ENCODE results near the gene ARHGAP35. TPM values are rescaled to one million over a fixed set of nuclear protein-coding genes. Genes with fewer than 3 reads are reported as not detected.
"Not testable (repeated sequence)": the region's sequence is repeated elsewhere in the genome, so short reads cannot be mapped to it uniquely, and the experiment has no call there.

Gene ARHGAP35
- total and polyA plus RNA-seq, 2 donors = 8.8 to 9.0 TPM

DNA sequence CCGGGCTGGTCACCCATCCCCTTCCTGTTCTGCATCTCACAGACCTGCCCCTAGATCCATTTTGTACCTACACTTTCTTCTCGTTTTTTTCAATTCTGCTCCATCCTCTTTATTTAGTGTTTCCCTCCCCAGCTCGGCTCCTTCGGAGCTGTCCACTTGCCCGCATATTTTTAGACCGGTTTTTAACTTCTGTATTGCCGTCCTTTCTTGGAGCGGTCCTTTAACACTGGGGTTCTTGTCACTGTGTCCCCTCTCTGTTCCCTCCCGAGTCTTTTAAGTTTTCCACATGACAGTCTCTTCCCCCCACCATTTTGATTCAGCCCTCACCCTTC, 1.7 kb downstream of the ARHGAP35 start:
- H3K4me3 ChIP-seq (ENCODE audit: low read length in 2 of 2) = peak overlapping the region; percentile 76
- 53% methylated on average over 9 of the region's 9 CpGs for WGBS
- H3K36me3 ChIP-seq (ENCODE audit: control insufficient read depth in 2 of 2, insufficient read depth in 2 of 2, low read length in 1 of 2) = no peaks in the 10 kb centered on the region
- peaks cover 0 to 3% of the 10 kb centered on the region in 2 donors for H3K9me3 ChIP-seq (ENCODE audit: control insufficient read depth in 2 of 2, insufficient read depth in 1 of 2, low read length in 1 of 2)
- no peak overlapping the region for H3K27ac ChIP-seq (ENCODE audit: low read depth in 1 of 2, low read length in 1 of 2)
- H3K27me3 ChIP-seq (ENCODE audit: control insufficient read depth in 2 of 2, insufficient read depth in 1 of 2, low read length in 1 of 2) = no peaks in the 10 kb centered on the region
- no peak for DNase-seq (ENCODE audit: low read depth in 6 of 9, low spot score in 9 of 9)
- peaks cover 15 to 45% of the 10 kb centered on the region in 2 donors for H3K4me1 ChIP-seq (ENCODE audit: control insufficient read depth in 2 of 2, insufficient read depth in 2 of 2, low read length in 2 of 2)

DNA sequence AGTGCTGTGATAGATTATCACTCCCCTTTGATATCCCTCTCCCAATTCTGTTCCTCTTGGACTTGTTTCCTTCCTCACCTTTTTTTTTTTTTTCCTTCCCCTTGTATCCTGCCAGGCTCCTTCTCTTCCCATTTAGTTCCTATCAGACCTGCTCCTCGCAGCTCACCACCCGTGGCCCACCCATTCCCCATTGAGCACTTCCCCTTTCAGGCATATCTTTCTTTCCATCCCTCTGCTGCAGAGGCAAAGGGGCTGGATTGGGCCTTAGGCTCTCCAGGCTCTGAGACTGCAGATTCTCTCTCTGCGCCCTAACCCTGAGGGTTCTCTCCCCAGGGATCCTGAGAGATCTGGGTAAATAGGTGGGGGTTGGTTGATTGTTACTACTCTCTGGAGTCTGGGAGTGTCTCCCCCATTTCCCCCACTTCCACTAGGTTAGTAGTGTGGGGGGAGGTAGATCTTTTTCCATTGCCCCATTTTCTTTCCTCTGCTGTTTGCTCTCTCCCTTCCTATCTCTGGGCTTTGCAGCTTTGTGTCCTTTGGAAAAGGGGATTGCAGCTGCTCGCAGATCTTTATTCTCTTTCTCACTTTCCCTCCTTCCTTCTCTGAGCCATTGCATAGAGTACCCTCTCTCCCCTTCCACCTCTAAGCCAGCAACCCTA, 2.3 kb downstream of the ARHGAP35 start:
- peaks cover 0 to 3% of the 10 kb centered on the region in 2 donors for H3K9me3 ChIP-seq (ENCODE audit: control insufficient read depth in 2 of 2, insufficient read depth in 1 of 2, low read length in 1 of 2)
- H3K27me3 ChIP-seq (ENCODE audit: control insufficient read depth in 2 of 2, insufficient read depth in 1 of 2, low read length in 1 of 2) = no peaks in the 10 kb centered on the region
- H3K27ac ChIP-seq (ENCODE audit: low read depth in 1 of 2, low read length in 1 of 2) = no peak overlapping the region
- no peaks in the 10 kb centered on the region for H3K36me3 ChIP-seq (ENCODE audit: control insufficient read depth in 2 of 2, insufficient read depth in 2 of 2, low read length in 1 of 2)
- DNase-seq (ENCODE audit: low read depth in 6 of 9, low spot score in 9 of 9) = no peak
- WGBS = 56% methylated on average over 4 of the region's 4 CpGs
- peak overlapping the region; percentile 12 to 76 for H3K4me3 ChIP-seq (ENCODE audit: low read length in 2 of 2)
- H3K4me1 ChIP-seq (ENCODE audit: control insufficient read depth in 2 of 2, insufficient read depth in 2 of 2, low read length in 2 of 2) = peaks cover 15 to 50% of the 10 kb centered on the region in 2 donors

DNA sequence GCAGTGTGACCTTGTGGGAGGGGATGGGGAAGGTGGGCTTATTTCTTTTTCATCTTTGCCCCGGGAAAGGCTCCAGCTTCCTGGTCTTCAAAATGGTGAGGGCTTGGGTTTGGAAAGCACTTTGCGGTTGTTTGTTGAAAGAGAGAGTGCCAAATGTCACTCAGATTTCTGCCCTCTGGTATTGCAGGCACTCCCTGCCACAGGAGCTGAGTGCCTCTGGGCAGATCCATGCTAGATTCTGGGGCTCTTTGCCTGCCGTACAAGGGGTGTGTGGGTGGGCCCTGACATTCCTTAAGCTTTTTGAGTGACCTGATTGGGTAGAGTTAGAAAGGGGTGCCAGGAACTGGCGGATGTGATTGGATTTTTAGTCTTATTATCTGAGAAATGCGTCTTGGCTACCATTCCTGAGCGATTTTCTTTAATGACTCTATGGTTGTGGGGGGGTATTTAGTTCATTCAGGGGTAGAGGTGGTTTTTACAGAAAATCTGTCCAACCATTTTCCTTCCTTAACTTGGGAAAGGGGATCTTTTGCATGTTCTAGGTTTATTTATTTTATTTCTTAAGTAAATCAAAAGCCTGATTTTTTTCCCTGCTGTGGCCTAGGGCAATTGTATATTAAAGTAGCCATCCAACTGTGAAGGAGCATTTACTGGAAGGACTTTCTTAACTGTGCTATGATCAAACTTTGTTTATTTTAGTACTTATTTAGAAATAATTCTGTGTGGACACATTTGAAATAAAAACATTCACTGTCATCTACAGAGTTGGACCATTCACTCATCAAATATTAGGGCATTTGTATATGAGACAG, 3.2 kb downstream of the ARHGAP35 start:
- Histone ChIP-seq H3K4me3 (ENCODE audit: low read length in 2 of 2) (no peak overlapping the region), H3K27me3 (ENCODE audit: control insufficient read depth in 2 of 2, insufficient read depth in 1 of 2, low read length in 1 of 2) (no peaks in the 10 kb centered on the region), H3K4me1 (ENCODE audit: control insufficient read depth in 2 of 2, insufficient read depth in 2 of 2, low read length in 2 of 2) (peaks cover 15 to 53% of the 10 kb centered on the region in 2 donors), H3K36me3 (ENCODE audit: control insufficient read depth in 2 of 2, insufficient read depth in 2 of 2, low read length in 1 of 2) (no peaks in the 10 kb centered on the region), H3K9me3 (ENCODE audit: control insufficient read depth in 2 of 2, insufficient read depth in 1 of 2, low read length in 1 of 2) (peaks cover 0 to 3% of the 10 kb centered on the region in 2 donors), H3K27ac (ENCODE audit: low read depth in 1 of 2, low read length in 1 of 2) (no peak overlapping the region)
- WGBS = 90% methylated on average over 6 of the region's 6 CpGs
- DNase-seq (ENCODE audit: low read depth in 6 of 9, low spot score in 9 of 9) = no peak

DNA sequence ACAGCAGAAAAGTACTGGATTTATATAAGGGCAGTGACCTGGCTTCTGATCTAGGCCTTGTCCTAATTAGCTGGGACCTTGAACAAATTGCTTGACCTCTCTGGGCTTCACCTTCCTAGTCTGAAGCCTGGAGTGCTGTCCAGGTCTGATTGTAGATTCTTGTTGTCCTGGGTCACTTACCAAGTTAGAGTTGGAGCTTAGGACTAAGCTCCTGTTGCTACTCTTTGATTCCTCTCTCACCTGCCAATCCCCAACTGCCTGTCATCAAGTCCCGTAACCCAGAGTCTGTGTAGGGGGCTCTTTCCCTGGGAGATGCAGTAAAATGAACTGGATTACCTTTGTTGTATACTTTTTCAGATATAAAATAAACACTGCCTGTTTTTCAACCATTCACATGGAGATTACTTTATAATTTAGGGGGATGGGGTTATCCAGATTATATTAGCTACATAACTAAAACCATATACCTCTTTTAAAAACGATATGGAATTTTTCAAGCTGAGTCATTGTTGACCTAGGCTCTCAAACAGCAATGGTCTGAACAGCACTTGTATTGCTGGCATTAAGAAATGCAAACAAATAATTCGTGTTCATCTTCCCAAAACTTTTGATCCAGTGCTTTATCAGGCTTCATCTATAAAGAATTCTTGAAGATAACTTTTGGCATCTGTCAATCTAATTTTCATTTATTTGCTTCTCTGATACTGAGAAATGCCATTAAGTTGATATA, 5.8 kb downstream of the ARHGAP35 start:
- H3K27me3 ChIP-seq (ENCODE audit: control insufficient read depth in 2 of 2, insufficient read depth in 1 of 2, low read length in 1 of 2) = no peaks in the 10 kb centered on the region
- H3K4me1 ChIP-seq (ENCODE audit: control insufficient read depth in 2 of 2, insufficient read depth in 2 of 2, low read length in 2 of 2) = peaks cover 15 to 46% of the 10 kb centered on the region in 2 donors
- 56% methylated on average over 3 of the region's 3 CpGs for WGBS
- H3K27ac ChIP-seq (ENCODE audit: low read depth in 1 of 2, low read length in 1 of 2) = no peak overlapping the region
- no peaks in the 10 kb centered on the region for H3K36me3 ChIP-seq (ENCODE audit: control insufficient read depth in 2 of 2, insufficient read depth in 2 of 2, low read length in 1 of 2)
- H3K9me3 ChIP-seq (ENCODE audit: control insufficient read depth in 2 of 2, insufficient read depth in 1 of 2, low read length in 1 of 2) = no peaks in the 10 kb centered on the region
- no peak overlapping the region for H3K4me3 ChIP-seq (ENCODE audit: low read length in 2 of 2)
- DNase-seq (ENCODE audit: low read depth in 6 of 9, low spot score in 9 of 9) = no peak

DNA sequence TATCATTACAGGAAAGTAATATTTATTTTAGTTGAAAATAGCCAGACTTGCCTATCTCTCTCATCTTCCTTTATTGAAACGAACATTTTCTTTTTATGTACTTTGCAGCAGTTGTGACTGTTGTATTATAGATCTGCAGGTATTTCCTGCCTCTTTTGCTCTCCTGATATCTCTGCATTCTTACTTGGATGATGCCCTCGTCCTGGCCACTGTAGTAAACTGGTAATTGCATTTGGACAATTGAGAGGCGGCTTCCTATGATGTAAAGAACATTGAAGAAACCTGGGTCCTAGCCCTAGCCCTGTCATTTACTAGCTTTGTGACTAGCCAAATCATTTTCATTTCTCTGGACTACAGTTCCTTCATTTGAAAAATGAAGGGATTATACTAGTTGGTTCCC, 6.4 kb downstream of the ARHGAP35 start:
- whole genome bisulfite sequencing = 61% methylated on average over 3 of the region's 3 CpGs
- no peaks in the 10 kb centered on the region for H3K9me3 ChIP-seq (ENCODE audit: control insufficient read depth in 2 of 2, insufficient read depth in 1 of 2, low read length in 1 of 2)

DNA sequence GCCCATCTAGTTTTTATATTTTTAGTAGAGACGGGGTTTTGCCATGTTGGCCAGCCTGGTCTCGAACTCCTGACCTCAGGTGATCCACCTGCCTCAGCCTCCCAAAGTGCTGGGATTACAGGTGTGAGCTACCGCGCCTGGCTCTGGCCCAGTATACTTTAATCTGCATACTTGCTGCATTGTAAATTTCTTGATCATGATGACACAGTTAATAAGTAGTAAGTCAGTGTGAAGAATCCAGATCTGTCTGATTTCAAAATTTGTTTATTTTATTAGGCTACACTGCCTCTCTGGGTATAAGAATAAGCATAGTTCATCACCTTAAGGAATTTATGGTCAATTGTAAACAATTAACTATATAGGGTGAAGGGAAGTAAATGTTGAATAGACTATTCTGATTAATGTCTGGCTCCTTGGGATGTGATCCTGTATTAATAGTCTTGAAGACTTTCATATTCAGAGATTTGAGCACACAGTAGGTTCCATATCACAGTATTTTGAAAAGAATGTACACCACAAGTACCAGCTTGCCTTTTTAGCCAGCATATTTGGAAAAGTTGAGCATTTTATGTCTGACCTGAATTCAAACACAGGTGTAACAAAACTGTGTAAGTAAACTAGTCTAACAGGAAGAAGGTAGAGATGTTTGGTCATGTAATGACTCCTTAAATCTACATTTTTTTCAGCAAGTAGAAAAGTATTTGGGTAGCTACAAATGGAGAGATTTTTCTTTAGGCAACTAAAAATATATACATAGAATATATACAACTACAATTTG, 7.4 kb downstream of the ARHGAP35 start:
- H3K4me3 ChIP-seq (ENCODE audit: low read length in 2 of 2) = no peak overlapping the region
- no peaks in the 10 kb centered on the region for H3K36me3 ChIP-seq (ENCODE audit: control insufficient read depth in 2 of 2, insufficient read depth in 2 of 2, low read length in 1 of 2)
- WGBS = 94% methylated on average over 4 of the region's 4 CpGs
- H3K9me3 ChIP-seq (ENCODE audit: control insufficient read depth in 2 of 2, insufficient read depth in 1 of 2, low read length in 1 of 2) = no peaks in the 10 kb centered on the region
- DNase-seq (ENCODE audit: low read depth in 6 of 9, low spot score in 9 of 9) = peak in 1 of 9 donors; percentile 57
- no peaks in the 10 kb centered on the region for H3K27me3 ChIP-seq (ENCODE audit: control insufficient read depth in 2 of 2, insufficient read depth in 1 of 2, low read length in 1 of 2)
- H3K27ac ChIP-seq (ENCODE audit: low read depth in 1 of 2, low read length in 1 of 2) = peak overlapping the region in 1 of 2 donors; percentile 89
- peaks cover 6 to 29% of the 10 kb centered on the region in 2 donors for H3K4me1 ChIP-seq (ENCODE audit: control insufficient read depth in 2 of 2, insufficient read depth in 2 of 2, low read length in 2 of 2)

More for the DNA sequence above, 6.4 kb downstream of the ARHGAP35 start:
- DNase-seq (ENCODE audit: low read depth in 6 of 9, low spot score in 9 of 9) = no peak
- peak overlapping the region in 1 of 2 donors; percentile 9 for H3K27ac ChIP-seq (ENCODE audit: low read depth in 1 of 2, low read length in 1 of 2)
- no peaks in the 10 kb centered on the region for H3K27me3 ChIP-seq (ENCODE audit: control insufficient read depth in 2 of 2, insufficient read depth in 1 of 2, low read length in 1 of 2)
- H3K4me1 ChIP-seq (ENCODE audit: control insufficient read depth in 2 of 2, insufficient read depth in 2 of 2, low read length in 2 of 2) = peaks cover 13 to 40% of the 10 kb centered on the region in 2 donors
- H3K4me3 ChIP-seq (ENCODE audit: low read length in 2 of 2) = no peak overlapping the region
- no peaks in the 10 kb centered on the region for H3K36me3 ChIP-seq (ENCODE audit: control insufficient read depth in 2 of 2, insufficient read depth in 2 of 2, low read length in 1 of 2)

DNA sequence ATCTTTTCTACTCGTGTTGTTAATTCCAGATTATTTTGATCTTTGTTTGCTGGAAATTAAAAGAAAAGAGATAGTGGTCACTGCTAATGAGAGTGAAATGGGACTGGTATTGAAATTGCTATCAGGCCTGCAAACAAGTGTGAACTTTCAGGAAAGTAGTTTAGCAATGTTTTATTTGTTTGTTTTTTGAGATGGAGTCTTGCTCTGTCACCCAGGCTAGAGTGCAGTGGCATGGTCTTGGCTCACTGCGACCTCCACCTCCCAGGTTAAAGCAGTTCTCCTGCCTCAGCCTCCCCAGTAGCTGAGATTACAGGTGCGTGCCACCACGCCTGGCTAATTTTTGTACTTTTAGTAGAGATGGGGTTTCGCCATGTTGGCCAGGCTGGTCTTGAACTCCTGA, 10.4 kb downstream of the ARHGAP35 start:
- H3K4me3 ChIP-seq (ENCODE audit: low read length in 2 of 2); DNase-seq (ENCODE audit: low read depth in 6 of 9, low spot score in 9 of 9); H3K36me3 ChIP-seq (ENCODE audit: control insufficient read depth in 2 of 2, insufficient read depth in 2 of 2, low read length in 1 of 2); H3K27ac ChIP-seq (ENCODE audit: low read depth in 1 of 2, low read length in 1 of 2); H3K27me3 ChIP-seq (ENCODE audit: control insufficient read depth in 2 of 2, insufficient read depth in 1 of 2, low read length in 1 of 2); H3K9me3 ChIP-seq (ENCODE audit: control insufficient read depth in 2 of 2, insufficient read depth in 1 of 2, low read length in 1 of 2): not testable (repeated sequence)
- H3K4me1 ChIP-seq (ENCODE audit: control insufficient read depth in 2 of 2, insufficient read depth in 2 of 2, low read length in 2 of 2) = peaks cover 0 to 14% of the 10 kb centered on the region in 2 donors
- WGBS = 97% methylated on average over 5 of the region's 5 CpGs

DNA sequence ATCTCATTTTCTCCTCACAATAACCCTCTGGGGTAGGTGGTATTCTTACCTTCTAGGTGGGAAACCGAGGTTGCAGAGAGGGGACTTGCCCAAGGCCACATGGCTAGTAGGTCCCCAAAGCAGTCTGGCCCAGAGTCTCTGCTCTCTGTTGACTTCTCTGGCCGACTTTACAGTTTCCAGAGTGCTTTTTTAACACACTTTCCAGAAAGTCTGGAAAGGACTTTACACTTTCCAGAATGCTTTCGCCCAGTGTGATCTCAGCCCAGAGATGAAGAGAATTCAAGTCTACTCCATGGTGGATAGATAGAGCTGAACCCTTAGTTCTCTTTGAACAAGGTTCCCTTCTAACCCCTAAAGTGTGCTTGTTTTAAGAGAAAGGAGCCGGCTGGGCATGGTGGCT, 12.2 kb downstream of the ARHGAP35 start:
- WGBS = 83% methylated on average over 4 of the region's 4 CpGs

More for the DNA sequence above, 12.2 kb downstream of the ARHGAP35 start:
- H3K4me3 ChIP-seq (ENCODE audit: low read length in 2 of 2) = no peak overlapping the region
- no peaks in the 10 kb centered on the region for H3K9me3 ChIP-seq (ENCODE audit: control insufficient read depth in 2 of 2, insufficient read depth in 1 of 2, low read length in 1 of 2)
- H3K36me3 ChIP-seq (ENCODE audit: control insufficient read depth in 2 of 2, insufficient read depth in 2 of 2, low read length in 1 of 2) = peaks cover 0 to 7% of the 10 kb centered on the region in 2 donors
- no peak overlapping the region for H3K27ac ChIP-seq (ENCODE audit: low read depth in 1 of 2, low read length in 1 of 2)
- no peak for DNase-seq (ENCODE audit: low read depth in 6 of 9, low spot score in 9 of 9)
- no peaks in the 10 kb centered on the region for H3K27me3 ChIP-seq (ENCODE audit: control insufficient read depth in 2 of 2, insufficient read depth in 1 of 2, low read length in 1 of 2)
- H3K4me1 ChIP-seq (ENCODE audit: control insufficient read depth in 2 of 2, insufficient read depth in 2 of 2, low read length in 2 of 2) = peaks cover 0 to 4% of the 10 kb centered on the region in 2 donors
